ENCODE data around the gene SWI5.
"Not testable (repeated sequence)": the region's sequence is repeated elsewhere in the genome, so short reads cannot be mapped to it uniquely, and the experiment has no call there.

SWI5 gene

GRCh38 chr9:128276008-128276573 lies at the start of gene SWI5:
Gene SWI5 (plus strand): TSS chr9:128276276.
- peak; percentile 99 for DNase-seq

DNA sequence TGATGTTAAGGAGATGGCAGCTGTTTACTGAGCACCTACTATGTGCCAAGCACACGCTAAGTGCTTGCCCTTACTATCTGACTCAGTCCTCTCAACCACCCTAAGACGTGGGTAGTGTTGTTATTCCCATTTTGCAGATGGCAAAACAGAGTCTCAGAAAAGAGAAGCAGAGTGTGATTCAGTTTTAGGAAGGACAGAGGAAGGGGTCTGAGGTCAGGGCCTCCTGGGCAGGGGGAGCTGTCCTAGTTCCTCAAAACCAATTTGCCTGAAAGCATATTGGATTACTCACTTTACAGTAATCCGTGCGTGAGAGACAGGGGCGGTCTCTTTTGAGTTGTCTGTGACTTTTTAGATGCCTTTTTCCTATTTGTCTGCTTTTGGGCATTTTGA lies 49.7 kb upstream of the SWI5 start:
- DNase-seq, result no peak

GRCh38 chr9:128230897-128231296 lies 45.2 kb upstream of the SWI5 start:
- DNase-seq, result not testable (repeated sequence)

DNA sequence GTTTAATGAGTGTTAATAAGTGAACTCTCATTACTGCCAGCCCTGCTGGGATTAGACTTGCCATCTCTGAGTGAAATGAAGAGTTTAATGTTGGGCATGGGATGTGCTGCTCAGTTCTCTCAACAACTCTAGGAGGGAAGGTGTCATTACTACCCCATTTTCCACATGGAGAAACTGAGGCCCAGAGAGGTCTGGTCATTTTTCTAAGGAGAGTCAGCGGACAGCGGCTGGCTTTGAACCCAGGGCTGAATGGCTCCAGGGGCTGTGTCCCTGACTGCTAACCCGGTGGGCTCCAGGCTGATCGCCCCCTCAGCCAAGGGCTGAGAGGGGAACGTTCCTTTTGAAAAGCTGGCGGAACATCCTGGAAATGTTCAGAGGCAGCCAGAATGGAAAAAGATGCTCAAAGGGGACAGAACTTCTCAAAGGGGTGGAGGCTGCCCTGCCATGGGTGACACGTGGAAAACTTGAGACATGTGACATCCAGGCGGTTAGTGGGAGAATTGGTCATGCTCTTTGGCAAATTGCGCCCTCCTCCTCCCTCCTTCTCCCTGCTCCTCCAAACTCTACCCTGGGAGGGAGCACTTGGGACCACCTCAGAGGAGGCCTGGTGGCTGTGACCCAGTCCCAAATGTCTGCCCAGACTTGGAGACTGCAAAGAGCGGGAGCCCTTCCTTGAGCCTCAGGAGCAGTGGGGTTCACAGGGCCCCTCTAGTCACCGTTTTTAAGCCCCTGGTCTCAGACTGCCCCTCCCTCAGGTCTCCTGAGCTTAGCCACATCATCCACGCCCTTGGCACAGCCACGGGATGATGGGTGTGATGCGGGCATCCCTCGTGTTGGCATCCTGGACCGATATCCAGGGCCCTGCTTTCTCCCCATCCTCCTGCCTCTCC lies 44.2 kb upstream of the SWI5 start:
- no peak for DNase-seq

DNA sequence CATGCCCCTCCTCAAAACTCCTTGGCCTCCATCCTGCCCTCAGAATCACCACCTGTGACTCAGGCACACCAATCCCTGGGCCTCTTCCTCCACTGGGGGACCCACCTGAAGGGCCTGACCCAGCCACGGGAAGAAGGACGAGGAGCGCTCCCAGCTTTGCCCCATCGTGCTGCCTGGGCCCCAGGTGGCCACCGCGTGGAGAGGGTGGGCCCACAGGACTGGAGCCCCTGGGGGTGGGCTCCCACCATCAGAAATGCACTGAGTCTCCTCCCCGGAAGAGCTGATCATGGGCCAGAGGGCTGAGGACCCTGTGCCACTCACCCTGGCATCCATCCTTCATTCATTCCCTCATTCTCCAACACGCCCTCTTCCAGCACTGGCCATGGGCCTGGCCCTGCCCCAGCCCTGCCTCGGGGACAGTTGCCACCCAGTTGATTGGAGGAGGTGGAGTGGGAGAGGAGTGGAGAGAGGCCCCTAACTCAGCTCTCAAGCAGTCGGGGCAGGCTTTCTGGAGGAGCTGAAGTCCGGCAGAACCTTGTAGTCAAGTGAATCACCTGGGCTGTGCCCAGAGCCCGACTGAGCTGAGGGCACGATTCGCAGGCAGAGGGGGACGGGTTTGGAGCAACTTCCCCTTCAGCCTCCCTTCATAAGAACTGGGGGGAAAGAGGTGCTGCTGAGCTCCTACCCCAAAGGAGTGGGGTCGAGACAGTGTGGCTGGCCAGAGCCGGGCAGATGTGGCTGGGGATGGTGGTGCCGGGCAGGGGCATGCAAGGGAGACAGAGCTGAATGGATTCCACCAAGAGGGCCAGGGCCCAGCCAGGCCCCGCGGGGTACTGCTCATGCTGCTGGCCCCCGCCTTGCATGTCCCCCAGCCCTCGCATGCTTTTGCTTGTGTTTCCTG lies 43.3 kb upstream of the SWI5 start:
- DNase-seq, result no peak

GRCh38 chr9:128233817-128234406 lies 42.2 kb upstream of the SWI5 start:
- DNase-seq, result no peak

DNA sequence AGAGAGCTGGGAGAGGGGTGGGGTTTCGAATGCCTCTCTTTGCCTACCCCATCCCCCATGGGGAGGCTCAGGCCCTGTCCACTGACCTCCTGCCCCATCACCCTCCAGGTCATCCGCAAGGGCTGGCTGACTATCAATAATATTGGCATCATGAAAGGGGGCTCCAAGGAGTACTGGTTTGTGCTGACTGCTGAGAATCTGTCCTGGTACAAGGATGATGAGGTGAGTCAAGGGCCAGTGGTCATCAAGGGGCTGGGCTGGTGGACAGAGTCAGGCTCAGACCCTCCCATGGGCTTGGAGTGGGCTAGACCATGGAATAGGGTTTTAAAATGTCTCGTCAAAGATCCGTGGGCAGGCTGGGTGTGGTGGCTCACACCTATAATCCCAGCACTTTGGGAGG lies 34.0 kb upstream of the SWI5 start:
- DNase-seq, result no peak

DNA sequence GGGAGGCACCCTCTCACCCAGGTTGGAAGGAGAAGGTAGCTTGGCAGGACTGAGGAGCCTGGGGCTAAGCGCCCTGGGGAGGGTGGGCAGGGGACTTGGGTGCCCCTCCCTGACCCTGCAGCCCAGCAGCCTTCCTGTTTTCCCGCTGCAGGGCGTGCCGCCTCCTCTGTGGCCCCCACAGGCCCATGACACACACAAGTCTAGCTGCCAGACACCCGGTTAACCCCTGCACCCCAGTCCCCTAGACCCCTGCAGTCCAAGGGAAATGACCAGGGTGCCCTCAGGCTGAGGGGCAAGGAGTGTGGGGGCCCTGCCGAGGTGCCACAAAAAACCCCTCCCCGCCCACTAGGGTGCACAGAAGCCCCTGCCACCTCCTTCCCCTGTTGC lies 33.3 kb upstream of the SWI5 start:
- DNase-seq, result peak; percentile 19

DNA sequence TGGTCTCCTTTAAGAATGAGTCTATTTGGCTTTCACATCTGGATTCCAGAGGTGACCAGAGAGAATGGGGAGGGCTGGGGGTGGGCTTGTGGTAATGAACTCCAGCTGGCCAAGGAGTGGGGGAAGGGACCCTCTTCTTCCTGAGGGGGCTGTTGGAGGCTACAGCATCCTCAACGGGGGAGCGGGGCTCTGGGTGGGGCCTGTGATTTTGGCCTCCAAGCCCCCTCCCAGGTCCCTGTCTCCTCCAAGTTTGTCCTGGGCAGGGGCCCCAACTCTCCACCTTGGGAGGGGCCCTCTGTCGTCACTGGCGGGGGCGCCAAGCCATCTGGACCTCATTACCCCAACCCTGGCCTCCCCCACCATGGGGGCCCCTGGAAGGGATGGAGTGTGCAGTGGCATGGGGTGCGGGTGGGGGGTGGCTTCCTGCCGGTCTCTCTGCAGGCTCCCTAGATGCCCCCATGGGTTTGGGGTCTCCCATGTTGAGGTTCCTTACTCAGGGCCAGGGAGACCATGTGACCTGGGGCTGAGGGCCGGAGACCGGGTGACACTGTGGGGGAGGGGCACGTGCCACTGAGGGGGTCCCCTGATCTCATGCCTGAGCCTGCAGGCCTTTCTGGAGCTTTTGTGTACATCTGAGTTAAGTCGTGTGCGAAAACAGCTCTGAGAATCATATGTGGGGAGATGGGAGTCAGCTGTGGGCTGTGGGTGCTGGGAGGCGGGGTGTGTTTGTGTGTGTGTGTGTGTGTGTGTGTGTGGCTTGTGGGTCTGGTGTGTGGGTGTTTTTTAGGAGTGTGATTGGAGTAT lies 32.7 kb upstream of the SWI5 start:
- DNase-seq, result peak; percentile 77

GRCh38 chr9:128244091-128244836 lies 31.8 kb upstream of the SWI5 start:
- DNase-seq, result peak; percentile 16

DNA sequence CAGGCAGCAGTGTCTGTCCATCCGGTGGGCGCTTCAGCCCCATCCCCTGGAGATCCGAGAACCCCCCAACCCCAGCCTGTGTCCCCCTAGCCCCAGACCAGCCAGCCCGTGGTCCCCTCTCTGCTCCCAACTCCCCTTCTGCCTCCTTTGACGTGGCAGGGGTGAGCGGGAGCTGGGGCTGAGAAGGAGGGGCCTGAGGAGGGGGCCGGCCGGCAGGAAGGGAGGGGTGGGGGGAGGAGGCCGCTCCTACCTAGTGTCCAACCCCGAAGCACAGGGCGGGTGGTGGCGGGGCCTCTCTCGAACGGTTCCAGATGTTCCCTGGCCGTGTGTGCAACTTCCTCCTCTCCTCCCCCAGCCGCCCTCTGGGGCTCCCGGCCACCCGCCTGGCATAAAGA lies 31.2 kb upstream of the SWI5 start:
- DNase-seq, result peak; percentile 96

- DNase-seq, result peak; percentile 88
Measured at GRCh38 chr9:128245421-128246151, 30.5 kb upstream of the SWI5 start.

- DNase-seq, result no peak
Measured at GRCh38 chr9:128246471-128246870, 29.6 kb upstream of the SWI5 start.

DNA sequence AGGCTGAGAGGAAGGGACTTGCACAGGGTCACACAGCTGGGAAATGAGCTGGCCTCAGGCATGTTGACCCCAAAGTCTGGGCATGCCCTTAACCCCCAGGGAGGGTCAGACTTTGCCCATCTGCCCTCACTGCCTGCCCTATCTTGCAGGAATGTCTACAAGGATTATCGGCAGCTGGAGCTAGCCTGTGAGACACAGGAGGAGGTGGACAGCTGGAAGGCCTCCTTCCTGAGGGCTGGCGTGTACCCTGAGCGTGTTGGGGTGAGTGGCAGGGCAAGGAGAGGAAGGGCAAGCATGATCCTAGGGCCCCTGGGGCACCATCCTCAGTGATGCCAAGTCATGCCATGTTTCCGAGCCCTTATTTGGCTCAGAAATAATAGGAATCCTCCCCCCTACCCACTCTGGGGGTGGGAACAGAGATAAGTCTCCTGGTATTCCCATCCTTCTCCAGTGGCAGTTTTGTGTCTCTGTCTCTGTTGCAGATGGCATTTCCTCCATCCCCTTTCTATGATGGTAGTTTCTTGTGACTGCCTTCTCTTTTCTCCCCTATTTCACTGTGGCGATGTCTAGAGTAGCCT lies 28.8 kb upstream of the SWI5 start:
- DNase-seq, result no peak

DNA sequence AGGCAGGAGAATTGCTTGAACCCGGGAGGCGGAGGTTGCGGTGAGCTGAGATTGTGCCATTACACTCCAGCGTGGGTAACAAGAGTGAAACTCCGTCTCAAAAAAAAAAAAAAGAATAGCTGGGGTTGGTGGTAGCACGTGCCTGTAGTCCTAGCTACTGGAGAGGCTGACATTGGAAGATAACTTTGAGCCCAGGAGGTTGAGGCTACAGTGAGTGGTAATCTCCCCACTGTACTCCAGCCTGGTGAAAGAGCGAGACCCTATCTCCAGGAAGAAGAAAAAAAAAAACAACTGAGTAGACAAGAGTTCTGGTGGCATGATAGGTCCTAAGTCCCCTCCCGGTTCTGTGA lies 26.5 kb upstream of the SWI5 start:
- no peak for DNase-seq

GRCh38 chr9:128249908-128250838 lies 25.9 kb upstream of the SWI5 start:
- DNase-seq, result peak; percentile 39

GRCh38 chr9:128250839-128251731 lies 25.0 kb upstream of the SWI5 start:
- DNase-seq, result no peak

- no peak for DNase-seq
Measured at GRCh38 chr9:128251732-128252100, 24.4 kb upstream of the SWI5 start.
